Measurements from ENCODE around the gene PPP2CA.

DNA sequence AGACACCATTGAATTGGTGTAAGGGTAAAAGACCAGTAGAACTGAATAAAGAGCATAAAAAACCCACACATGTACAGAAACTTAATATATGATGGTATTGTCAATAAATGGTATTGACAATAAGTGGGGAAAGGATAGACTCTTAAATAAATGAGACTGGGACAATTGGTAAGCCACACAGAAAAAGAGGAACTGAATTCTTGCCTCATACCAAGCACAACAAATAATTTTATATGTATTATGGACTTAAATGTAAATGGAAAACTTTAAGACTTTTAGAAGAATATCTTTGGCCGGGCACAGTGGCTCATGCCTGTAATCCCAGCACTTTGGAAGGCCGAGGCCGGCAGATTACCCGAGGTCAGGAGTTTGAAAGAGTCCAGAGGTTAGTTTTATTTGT lies 37.9 kb upstream of the PPP2CA start:
- no peak for TF ChIP-seq STAT3 (IDR thresholded peaks at IDR 0.05; ENCODE audit: low read depth, low read length)
- TF ChIP-seq, protein P1, sequence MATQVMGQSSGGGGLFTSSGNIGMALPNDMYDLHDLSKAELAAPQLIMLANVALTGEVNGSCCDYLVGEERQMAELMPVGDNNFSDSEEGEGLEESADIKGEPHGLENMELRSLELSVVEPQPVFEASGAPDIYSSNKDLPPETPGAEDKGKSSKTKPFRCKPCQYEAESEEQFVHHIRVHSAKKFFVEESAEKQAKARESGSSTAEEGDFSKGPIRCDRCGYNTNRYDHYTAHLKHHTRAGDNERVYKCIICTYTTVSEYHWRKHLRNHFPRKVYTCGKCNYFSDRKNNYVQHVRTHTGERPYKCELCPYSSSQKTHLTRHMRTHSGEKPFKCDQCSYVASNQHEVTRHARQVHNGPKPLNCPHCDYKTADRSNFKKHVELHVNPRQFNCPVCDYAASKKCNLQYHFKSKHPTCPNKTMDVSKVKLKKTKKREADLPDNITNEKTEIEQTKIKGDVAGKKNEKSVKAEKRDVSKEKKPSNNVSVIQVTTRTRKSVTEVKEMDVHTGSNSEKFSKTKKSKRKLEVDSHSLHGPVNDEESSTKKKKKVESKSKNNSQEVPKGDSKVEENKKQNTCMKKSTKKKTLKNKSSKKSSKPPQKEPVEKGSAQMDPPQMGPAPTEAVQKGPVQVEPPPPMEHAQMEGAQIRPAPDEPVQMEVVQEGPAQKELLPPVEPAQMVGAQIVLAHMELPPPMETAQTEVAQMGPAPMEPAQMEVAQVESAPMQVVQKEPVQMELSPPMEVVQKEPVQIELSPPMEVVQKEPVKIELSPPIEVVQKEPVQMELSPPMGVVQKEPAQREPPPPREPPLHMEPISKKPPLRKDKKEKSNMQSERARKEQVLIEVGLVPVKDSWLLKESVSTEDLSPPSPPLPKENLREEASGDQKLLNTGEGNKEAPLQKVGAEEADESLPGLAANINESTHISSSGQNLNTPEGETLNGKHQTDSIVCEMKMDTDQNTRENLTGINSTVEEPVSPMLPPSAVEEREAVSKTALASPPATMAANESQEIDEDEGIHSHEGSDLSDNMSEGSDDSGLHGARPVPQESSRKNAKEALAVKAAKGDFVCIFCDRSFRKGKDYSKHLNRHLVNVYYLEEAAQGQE (IDR thresholded peaks at IDR 0.05; ENCODE audit: low read depth, low read length): no peak
- no peak for TF ChIP-seq EZH2 (IDR thresholded peaks at IDR 0.05; ENCODE audit: borderline replicate concordance, control insufficient read depth, low read depth, low read length)
- TF ChIP-seq FOS (IDR thresholded peaks at IDR 0.05; ENCODE audit: borderline replicate concordance, extremely low read depth, insufficient read length): no peak
- TF ChIP-seq, protein P2, sequence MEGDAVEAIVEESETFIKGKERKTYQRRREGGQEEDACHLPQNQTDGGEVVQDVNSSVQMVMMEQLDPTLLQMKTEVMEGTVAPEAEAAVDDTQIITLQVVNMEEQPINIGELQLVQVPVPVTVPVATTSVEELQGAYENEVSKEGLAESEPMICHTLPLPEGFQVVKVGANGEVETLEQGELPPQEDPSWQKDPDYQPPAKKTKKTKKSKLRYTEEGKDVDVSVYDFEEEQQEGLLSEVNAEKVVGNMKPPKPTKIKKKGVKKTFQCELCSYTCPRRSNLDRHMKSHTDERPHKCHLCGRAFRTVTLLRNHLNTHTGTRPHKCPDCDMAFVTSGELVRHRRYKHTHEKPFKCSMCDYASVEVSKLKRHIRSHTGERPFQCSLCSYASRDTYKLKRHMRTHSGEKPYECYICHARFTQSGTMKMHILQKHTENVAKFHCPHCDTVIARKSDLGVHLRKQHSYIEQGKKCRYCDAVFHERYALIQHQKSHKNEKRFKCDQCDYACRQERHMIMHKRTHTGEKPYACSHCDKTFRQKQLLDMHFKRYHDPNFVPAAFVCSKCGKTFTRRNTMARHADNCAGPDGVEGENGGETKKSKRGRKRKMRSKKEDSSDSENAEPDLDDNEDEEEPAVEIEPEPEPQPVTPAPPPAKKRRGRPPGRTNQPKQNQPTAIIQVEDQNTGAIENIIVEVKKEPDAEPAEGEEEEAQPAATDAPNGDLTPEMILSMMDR (IDR thresholded peaks at IDR 0.05 in 2 of 3, conservative IDR thresholded peaks at IDR 0.05 in 1 of 3; ENCODE audit: control insufficient read depth in 2 of 3, extremely low read depth in 1 of 3, insufficient read depth in 1 of 3, low read depth in 3 of 3, low read length in 3 of 3): no peak
- TF ChIP-seq ETV6 (conservative IDR thresholded peaks at IDR 0.05 in 1 of 2, IDR thresholded peaks at IDR 0.05 in 1 of 2; ENCODE audit: borderline replicate concordance in 1 of 2, low read depth in 1 of 2): no peak
- TF ChIP-seq CHD1 (IDR thresholded peaks at IDR 0.05; ENCODE audit: low read depth, low read length): no peak
- TF ChIP-seq NR2C2 (IDR thresholded peaks at IDR 0.05; ENCODE audit: borderline replicate concordance, control insufficient read depth, insufficient read length, low read depth): no peak
- TF ChIP-seq NFXL1 (IDR thresholded peaks at IDR 0.05; ENCODE audit: borderline replicate concordance): no peak
- TF ChIP-seq, protein P3, sequence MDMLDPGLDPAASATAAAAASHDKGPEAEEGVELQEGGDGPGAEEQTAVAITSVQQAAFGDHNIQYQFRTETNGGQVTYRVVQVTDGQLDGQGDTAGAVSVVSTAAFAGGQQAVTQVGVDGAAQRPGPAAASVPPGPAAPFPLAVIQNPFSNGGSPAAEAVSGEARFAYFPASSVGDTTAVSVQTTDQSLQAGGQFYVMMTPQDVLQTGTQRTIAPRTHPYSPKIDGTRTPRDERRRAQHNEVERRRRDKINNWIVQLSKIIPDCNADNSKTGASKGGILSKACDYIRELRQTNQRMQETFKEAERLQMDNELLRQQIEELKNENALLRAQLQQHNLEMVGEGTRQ (IDR thresholded peaks at IDR 0.05; ENCODE audit: borderline replicate concordance, low read depth, low read length): no peak
- TF ChIP-seq, protein P4, sequence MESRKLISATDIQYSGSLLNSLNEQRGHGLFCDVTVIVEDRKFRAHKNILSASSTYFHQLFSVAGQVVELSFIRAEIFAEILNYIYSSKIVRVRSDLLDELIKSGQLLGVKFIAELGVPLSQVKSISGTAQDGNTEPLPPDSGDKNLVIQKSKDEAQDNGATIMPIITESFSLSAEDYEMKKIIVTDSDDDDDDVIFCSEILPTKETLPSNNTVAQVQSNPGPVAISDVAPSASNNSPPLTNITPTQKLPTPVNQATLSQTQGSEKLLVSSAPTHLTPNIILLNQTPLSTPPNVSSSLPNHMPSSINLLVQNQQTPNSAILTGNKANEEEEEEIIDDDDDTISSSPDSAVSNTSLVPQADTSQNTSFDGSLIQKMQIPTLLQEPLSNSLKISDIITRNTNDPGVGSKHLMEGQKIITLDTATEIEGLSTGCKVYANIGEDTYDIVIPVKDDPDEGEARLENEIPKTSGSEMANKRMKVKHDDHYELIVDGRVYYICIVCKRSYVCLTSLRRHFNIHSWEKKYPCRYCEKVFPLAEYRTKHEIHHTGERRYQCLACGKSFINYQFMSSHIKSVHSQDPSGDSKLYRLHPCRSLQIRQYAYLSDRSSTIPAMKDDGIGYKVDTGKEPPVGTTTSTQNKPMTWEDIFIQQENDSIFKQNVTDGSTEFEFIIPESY (IDR thresholded peaks at IDR 0.05): no peak

Measured in GM12878 (cell line).